ENCODE results near the gene PHLDB3.
"Not testable (repeated sequence)": the region's sequence is repeated elsewhere in the genome, so short reads cannot be mapped to it uniquely, and the experiment has no call there.

PHLDB3 gene

GRCh38 chr19:43466793-43467192, 37.8 kb downstream of the PHLDB3 start:
- DNase-seq: no peak

DNA sequence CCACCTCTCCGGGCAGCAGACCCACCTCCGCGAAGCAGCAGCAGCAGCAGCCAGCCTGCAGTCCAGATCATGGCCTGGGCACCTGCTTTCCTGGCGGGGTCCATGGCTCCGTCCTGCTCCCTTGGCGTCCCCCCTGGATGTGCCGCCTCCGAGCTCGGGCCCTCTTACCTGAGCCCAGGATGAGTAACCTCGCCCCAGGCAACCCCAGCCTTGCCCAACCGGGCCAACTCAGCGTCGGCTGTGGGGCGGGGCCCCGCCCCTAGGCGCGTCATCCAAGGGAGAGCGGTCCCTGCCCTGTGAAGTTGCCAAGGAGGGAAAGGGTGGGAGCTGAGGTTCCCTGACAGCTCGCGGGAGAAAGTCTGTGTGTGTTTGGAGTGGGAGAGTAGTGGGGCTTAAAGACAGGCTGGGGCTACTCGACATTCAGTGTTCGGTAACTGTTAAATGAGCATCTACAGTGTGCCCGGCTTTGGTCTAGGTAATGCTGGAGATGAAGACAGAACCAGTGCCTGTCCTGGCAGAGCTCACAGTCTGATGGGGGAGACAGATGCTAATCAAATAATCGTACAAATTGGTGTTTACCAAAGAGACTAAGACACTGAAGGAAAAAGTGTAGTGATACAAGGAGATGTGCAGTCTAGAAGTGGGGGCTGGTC, 39.0 kb downstream of the PHLDB3 start, which contains the start of gene LYPD3:
Gene LYPD3 (minus strand): TSS at position 141 of the 653 bp plus-strand sequence. CDS start 37 bp downstream, at position 104.
- no peak for DNase-seq

- no peak for DNase-seq
Measured at GRCh38 chr19:43464134-43464775, 40.3 kb downstream of the PHLDB3 start.

DNA sequence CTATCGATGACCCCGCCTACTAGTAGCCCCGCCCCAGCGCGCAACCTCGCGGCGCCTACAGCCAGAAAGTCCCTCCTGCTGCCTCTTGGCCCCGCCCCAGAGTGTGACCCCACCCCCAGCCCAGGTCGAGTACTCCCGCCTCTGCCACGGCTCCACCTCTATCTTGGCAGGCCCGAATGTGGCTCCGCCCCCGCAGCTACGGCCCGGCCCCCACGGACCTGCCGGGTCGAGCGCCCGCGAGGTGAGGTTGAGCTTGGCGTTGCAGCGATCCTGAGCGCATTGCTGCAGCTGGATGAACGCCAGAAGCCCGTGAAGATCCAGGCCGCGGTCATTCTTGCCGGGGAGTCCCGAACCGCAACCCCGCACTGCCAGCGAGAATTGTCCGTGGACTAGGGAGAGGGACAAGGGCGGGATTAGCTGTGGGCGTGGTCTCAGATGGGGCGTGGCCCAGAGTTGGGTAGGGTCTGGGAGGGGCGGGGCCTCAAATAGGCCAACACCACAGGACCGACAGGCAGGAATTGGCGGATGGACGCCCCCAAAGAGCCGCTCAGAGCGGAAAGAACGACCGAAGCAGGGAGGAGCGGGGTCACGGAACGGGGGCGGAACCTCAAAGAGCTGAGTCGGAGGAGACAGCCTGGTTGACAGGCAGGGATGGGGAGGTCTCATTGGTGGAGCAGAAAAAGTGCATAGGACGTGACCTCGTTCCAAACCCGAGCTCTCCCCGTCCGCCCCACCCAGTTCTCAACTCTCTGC, 41.0 kb downstream of the PHLDB3 start:
- DNase-seq: peak; percentile 66 to 85

DNA sequence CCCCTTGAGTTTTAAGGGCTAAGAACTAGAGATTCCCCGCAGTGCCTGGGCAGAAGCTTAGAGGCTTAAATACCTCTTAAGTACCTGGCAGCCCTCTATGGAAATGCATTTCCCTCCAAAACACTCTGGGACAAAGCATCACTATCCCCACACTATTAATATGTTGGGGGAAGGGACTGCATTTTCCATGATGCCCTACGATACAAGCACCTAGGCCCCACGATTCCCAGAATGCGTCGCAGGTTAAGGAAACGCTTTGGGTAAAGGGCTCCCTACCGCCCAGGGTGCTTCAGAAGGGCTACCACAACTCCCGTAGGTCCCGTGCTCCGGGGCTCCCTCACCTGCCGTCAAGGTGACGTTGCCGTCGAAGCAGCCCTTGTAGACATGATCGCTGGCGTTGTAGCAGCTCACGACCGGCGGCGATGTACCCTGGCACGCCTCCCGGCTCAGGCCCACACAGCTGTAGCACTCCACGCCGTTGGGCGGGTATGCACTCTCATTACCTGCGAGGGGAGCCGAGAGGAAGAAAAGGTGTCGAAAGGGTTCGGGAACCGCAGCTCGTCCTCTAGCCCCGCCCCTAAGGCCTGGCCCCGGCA, 41.7 kb downstream of the PHLDB3 start:
- no peak for DNase-seq

DNA sequence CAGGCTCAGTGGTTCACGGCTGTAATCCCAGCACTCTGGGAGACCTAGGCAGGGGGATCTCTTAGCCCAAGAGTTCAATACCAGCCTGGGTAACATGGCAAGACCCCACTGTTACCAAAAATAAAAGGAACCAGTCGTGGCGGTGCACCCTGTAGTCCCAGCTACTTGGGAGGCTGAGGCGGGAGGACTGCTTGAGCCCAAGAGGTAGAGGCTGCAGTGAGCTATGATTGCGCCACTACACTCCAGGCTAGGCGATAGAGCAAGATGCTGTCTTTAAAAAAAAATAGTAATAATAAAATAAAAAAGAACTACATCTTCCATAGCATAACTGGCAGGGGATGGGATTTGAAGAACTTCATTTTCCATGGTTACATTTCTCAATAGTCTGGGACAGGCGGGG, 42.2 kb downstream of the PHLDB3 start:
- DNase-seq: no peak

DNA sequence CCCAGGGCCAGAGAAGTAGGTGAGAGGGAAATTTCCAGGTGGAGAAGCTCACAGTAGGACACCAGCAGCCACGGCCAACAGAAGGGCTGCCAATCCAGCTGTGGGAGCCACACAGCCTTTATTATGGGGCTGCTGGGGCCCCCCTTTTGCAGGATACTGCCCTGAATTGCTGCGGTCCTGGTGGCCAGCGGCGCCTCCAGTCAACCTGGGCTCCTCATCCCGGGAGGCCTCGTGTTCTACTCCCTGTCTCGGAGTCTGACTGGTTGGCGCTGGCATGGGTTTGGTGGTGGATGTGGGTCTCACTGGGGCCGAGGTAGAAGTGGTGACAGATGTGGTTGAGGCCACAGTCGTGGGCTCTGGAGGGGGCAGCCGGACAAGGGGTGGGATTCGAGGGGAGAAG, 43.2 kb downstream of the PHLDB3 start:
- DNase-seq: no peak

DNA sequence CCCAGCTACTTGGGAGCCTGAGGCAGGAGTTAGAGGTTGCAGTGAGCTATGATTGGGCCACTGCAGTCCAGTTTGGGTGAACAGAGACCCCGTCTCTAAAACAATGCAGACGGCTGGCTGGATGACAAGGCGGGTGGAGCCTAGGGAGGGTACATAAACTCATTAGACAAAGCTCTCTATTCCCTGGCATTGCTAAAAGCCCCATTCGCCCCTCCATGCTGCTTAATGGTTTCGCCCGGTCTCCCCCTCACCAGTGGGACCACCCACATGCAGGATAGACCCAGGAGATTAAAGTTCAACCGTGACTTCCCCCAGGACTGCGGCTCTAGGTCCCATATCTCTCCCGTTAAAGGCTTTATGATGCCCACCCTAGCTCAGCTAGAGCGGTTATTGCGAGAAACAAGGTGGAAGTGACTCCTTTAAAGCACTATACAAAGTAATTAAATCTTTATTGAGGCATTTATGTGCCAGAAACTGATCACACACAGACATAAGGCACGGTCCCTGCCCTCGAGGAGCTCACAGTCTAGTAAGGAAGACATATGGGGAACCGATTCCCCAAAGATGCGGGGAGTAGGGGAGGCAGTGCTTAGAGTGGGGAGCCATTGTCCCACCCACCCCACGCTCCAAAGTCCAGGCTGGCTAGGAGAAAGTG, 44.1 kb downstream of the PHLDB3 start:
- DNase-seq: no peak

DNA sequence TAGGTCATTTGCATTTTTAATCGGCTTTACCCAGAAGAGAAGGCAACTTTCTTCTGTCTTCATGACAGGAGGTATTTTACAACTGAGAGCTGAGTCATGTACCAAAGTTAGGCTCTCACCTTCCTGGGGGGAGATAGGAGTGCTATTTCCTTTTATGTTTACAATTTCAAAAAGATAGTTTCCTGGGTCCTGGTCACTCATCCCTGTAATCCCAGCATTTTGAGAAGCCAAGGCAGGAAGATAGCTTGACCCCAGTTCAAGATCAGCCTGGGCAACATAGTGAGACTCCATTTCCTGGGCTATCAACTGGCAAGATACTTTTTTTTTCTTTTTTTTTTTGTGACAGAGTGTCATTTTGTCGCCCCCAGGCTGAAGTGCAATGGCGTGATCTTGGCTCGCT, 46.7 kb downstream of the PHLDB3 start:
- DNase-seq: no peak

GRCh38 chr19:43455321-43456113, 49.0 kb downstream of the PHLDB3 start:
- DNase-seq: no peak

DNA sequence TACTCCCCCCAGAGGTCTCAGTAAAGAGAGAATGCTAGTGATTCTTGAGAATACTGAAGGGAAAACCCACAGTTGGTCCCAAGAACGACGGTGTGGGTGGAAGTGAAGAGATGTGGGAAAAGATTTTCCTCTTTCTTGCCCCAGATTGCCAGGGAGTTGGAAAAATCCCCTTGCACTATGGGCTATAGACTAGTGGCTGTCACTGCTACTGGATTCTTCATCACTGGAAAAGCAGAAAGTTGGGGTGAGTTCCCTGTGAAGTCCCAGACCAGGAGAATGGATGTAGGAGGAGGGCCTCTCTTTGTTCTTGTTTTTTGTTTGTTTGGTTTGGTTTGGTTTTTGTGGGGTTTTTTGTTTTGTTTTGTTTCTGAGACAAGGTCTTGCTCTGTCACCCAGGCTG, 50.5 kb downstream of the PHLDB3 start:
- no peak for DNase-seq

DNA sequence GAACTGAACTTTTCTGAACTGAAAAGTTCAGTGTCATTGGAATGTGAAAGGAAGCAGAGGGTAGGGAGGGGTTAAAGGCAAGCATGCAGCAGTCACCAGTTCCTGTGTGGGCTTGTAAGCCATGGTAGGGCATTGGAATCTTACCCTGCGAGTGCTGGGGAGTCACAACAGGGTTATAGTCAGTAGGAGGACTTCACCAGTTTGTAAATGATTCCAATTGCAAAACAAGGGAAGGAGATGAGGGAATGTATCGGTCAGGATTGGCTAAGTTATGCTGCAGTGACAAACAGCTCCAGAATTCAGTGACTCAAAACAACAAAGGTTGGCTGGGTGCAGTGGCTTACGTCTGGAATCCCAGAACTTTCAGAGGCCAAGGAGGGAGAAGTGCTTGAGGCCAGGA, 52.0 kb downstream of the PHLDB3 start:
- DNase-seq: no peak

DNA sequence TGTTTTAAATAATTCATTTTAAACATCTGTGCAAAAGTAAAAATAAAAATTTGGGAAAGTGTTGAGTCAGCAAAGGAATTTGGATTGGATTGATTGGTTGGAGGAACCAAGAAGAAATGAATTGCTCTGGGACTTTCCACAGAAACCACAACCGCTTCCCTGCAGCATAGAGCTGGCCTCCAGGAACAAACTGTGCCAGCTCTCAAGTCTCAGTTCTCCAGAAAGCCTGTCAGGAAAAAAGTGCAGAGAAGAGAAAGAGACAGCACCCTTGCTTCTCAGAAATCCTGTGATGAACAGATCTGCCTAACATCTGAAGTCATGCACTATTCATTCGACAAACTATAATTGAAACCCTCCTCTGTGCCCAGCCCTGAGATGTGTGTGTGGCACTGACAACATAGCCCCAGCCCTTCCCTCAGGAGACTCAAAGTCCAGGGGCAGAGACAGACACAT, 54.0 kb downstream of the PHLDB3 start:
- DNase-seq: no peak

DNA sequence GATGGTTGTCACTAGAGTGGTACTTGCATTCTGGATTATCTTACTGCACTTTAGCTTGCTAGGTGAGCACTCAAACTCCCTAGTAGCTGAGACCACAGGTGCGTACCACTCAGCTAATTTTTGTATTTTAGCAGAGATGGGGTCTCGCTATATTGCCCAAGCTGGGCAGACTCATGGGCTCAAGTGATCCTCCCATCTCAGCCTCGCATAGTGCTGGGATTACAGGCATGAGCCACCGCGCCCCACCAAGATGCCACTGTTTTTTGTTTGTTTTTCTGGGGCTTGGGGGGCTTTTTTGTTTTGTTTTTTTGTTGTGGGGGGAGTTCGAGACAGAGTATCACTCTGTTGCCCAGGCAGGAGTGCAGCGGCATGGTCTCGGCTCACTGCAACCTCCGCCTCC, 56.9 kb downstream of the PHLDB3 start:
- no peak for DNase-seq

DNA sequence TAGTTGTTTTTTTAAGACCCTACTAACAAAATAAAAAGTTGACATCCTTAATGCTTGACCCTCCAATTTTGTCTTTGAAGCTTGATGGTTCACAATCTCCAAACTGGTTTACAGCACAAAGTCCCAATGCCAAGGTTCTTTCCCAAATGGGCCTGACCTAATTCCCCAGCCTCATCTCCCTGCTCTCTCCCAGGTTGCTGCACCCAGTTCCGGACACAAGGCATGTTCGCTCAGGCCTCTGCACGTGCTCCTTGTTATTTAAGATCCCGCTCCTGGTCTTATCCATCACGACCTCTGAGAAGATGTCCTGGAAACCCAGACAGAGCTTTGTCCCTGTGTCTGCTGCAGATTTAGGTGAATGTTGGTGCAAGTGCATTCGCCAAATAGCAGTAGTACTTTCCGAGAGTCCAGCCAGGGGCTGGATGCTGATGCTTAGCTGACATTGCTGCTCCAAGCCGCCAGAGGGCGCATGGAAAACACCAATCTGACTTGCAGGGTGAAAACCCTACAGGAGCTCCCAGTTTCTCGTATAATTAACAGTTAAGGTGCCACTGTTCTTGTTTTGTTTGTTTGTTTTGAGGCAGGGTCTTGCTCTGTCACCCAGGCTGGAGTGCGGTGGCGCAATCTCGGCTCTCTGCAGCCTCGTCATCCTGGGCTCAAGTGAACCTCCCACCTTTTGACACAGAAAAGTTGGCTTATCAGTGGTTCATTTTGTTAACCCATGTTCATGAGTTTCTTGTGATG, 57.6 kb downstream of the PHLDB3 start:
- peak; percentile 55 to 59 for DNase-seq

GRCh38 chr19:43445426-43445825, 59.1 kb downstream of the PHLDB3 start:
- DNase-seq: no peak

DNA sequence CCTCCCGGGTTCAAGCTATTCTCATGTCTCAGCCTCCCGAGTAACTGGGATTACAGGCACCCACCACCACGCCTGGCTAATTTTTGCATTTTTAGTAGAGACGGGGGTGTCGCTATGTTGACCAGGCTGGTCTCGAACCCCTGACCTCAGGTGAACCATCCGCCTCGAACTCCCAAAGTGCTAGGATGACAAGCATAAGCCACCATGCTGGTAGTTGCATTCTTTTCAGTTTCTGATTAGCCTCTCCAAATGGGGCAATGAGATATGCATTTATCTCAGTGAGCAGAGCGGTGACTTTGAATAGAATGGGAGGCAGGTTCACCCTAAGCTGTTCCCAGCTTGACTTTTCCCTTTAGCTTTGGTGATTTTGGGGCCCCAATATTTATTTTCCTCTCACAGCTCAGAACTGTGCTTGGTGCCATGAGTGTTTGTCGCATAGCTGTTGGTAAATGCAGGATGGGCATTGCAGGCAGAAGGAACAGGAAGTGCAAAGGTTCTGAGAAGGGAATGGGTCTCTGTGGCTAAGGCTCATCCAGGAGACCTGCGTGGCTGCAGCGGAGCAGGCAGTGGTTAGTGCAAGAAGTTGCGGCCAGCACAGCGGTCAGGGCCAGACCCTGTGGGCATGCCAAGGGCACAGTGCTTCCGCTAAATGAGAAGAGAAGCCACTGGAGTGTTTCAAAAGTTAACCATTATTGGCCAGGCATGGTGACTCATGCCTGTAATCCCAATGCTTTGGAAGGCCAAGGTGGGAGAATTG, 59.8 kb downstream of the PHLDB3 start:
- no peak for DNase-seq

- DNase-seq: not testable (repeated sequence)
Measured at GRCh38 chr19:43444091-43444490, 60.5 kb downstream of the PHLDB3 start.

DNA sequence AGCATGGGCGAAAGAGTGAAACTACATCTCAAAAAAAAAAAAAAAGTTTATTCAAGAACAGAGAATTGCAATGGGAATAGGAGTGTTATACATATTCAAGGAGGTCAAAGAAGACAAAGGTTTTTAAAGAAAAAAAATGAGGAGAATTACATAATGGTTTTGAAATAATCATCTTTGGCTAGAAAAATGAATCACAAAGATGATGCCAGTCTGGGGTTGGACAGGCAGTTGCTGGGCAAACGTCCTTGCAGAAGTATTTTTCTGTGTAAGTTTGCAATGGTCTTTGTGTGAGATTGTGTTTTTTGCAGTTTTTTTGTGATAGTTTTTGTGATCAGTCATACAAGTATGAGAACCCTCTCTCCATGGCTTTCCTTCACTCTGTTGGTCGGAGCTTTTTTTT, 62.8 kb downstream of the PHLDB3 start:
- DNase-seq: no peak

- no peak for DNase-seq
Measured at GRCh38 chr19:43439709-43440063, 64.9 kb downstream of the PHLDB3 start.

Data from SW 1271 (cell line).